Left kidney (tissue), 1 donor: ENCODE results near the gene USP44. TPM values are rescaled to one million over a fixed set of nuclear protein-coding genes. Genes with fewer than 3 reads are reported as not detected.

Experiments
- polyA plus RNA-seq: library from polyadenylated mRNA; unstranded; fragments of 120-200 nt; gene quantifications from one replicate; pipeline ENCODE4 v1.2.1, GENCODE V29; 2013; ENCODE audit not compliant: insufficient read length

Gene USP44
- polyA plus RNA-seq, 1 donor: 2.4 TPM

Other genes starting within 250 kb of the USP44 start
- 171 TPM for gene METAP2, start 77.3 kb downstream of the USP44 start, polyA plus RNA-seq
- gene NTN4, start 239.3 kb upstream of the USP44 start, polyA plus RNA-seq: 99.8 TPM